B cell (primary cell): ENCODE data around the gene BLID.

ENCODE experiments used
- CTCF ChIP-seq: fragments of 200-600 bp; IDR thresholded peaks from one replicate; pipeline ENCODE4 v1.8.0; 2022; ENCODE audit warnings: antibody characterized with exemption, mild to moderate bottlenecking
- EZH2 ChIP-seq: IDR thresholded peaks from 2 replicates; pipeline ENCODE4 v1.6.1; 2012; ENCODE audit warnings: borderline replicate concordance, low read depth, mild to moderate bottlenecking, moderate library complexity, low read length; ENCODE audit not compliant: insufficient read depth, poor library complexity, severe bottlenecking

- TF ChIP-seq CTCF (no peak), EZH2 (no peak)
Measured at GRCh38 chr11:122146475-122146874, 30.5 kb upstream of the BLID start.
